Osteoblast (primary cell): ENCODE data around the gene CIAO3. TPM values are rescaled to one million over a fixed set of nuclear protein-coding genes. Genes with fewer than 3 reads are reported as not detected.

Source experiments
- DNase-seq: peaks from one replicate; pipeline ENCODE4 v3.0.0; 2011; ENCODE audit warnings: low spot score, mixed read lengths; ENCODE audit not compliant: insufficient read length; ENCODE audit errors: missing footprints
- H2AFZ ChIP-seq: 2 replicates; pipeline ENCODE4 v1.6.0; 2011; ENCODE audit warnings: mild to moderate bottlenecking, low read length
- H3K27ac ChIP-seq: 2 replicates; pipeline ENCODE4 v1.5.1; 2011; ENCODE audit warnings: mild to moderate bottlenecking, low read depth, low read length, moderate library complexity
- H3K27me3 ChIP-seq: 2 replicates; pipeline ENCODE4 v1.6.0; 2012; ENCODE audit warnings: mild to moderate bottlenecking, control low read depth, inconsistent platforms, low read length, moderate library complexity; ENCODE audit not compliant: insufficient read depth
- H3K36me3 ChIP-seq: 2 replicates; pipeline ENCODE4 v1.5.1; 2011; ENCODE audit warnings: mild to moderate bottlenecking, low read length, control low read depth, moderate library complexity; ENCODE audit not compliant: insufficient read depth
- H3K4me1 ChIP-seq: 2 replicates; pipeline ENCODE4 v1.5.1; 2011; ENCODE audit warnings: mild to moderate bottlenecking, low read length, control low read depth, moderate library complexity; ENCODE audit not compliant: insufficient read depth
- H3K4me2 ChIP-seq: 2 replicates; pipeline ENCODE4 v1.6.0; 2011; ENCODE audit warnings: mild to moderate bottlenecking, low read length; ENCODE audit not compliant: insufficient read depth
- H3K4me3 ChIP-seq: fragments of 200-600 bp; sonication (generic); 3 replicates; pipeline ENCODE4 v1.5.1; 2012; ENCODE audit warnings: mild to moderate bottlenecking, low read length, inconsistent platforms; ENCODE audit not compliant: insufficient read depth
- H3K79me2 ChIP-seq: 2 replicates; pipeline ENCODE4 v1.6.0; 2012; ENCODE audit warnings: mild to moderate bottlenecking, low read length, control low read depth, inconsistent platforms; ENCODE audit not compliant: insufficient read depth
- H3K9me3 ChIP-seq: 2 replicates; pipeline ENCODE4 v1.5.1; 2011; ENCODE audit warnings: low read depth, low read length, control low read depth
- H4K20me1 ChIP-seq: 2 replicates; pipeline ENCODE4 v1.6.0; 2012; ENCODE audit warnings: mild to moderate bottlenecking, low read length, control low read depth; ENCODE audit not compliant: insufficient read depth
- CTCF ChIP-seq: IDR thresholded peaks from 2 replicates; pipeline ENCODE4 v1.5.1; 2011; ENCODE audit warnings: mild to moderate bottlenecking, low read depth, low read length, moderate library complexity; ENCODE audit errors: extremely low read depth
- total RNA-seq: library from RNA; depleted of rRNA; stranded (reverse); fragments of >200 nt; gene quantifications from 2 replicates; pipeline ENCODE4 v1.2.3, GENCODE V29; 2012

CIAO3 gene
- total RNA-seq, 1 donor: 32.2 TPM

DNA sequence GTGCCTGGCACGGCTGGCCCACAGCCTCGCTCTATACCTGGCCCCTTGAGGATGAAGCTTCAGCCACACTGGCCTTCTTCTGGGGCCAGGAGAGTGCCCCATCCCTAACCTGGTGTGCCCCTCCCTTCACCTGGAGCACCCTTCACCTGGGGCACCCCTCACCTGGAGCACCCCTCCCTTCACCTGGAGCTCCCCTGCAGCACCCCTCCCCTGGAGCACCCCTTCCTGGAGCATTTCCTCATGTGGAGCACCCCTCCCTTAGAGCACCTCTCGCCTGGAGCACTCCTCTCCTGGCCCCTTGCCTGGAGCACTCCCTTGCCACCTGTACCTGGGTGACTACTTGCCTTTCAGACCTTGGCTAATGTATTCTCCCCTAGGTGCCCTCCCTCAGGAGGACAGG is 32.8 kb downstream of the CIAO3 start:
- no peaks in the 10 kb centered on the region for H3K9me3 ChIP-seq
- no peaks in the 10 kb centered on the region for H3K36me3 ChIP-seq
- no peak overlapping the region for H3K4me3 ChIP-seq
- no peak for DNase-seq
- H2AFZ ChIP-seq: no peak overlapping the region
- peaks cover 9% of the 10 kb centered on the region for H4K20me1 ChIP-seq
- peaks cover 56% of the 10 kb centered on the region for H3K27me3 ChIP-seq
- H3K27ac ChIP-seq: no peak overlapping the region
- H3K79me2 ChIP-seq: no peaks in the 10 kb centered on the region
- H3K4me1 ChIP-seq: peaks cover 6% of the 10 kb centered on the region
- H3K4me2 ChIP-seq: no peak overlapping the region
- no peak for TF ChIP-seq CTCF

- no peak overlapping the region for H3K4me3 ChIP-seq
- H3K4me1 ChIP-seq: peaks cover 6% of the 10 kb centered on the region
- no peaks in the 10 kb centered on the region for H3K36me3 ChIP-seq
- TF ChIP-seq CTCF: no peak
- H3K9me3 ChIP-seq: no peaks in the 10 kb centered on the region
- H3K27ac ChIP-seq: no peak overlapping the region
- H4K20me1 ChIP-seq: peaks cover 14% of the 10 kb centered on the region
- no peak overlapping the region for H3K4me2 ChIP-seq
- peaks cover 64% of the 10 kb centered on the region for H3K27me3 ChIP-seq
- no peak for DNase-seq
- H2AFZ ChIP-seq: no peak overlapping the region
- H3K79me2 ChIP-seq: no peaks in the 10 kb centered on the region
These were observed 33.7 kb downstream of the CIAO3 start for GRCh38 chr16:707062-707538.

- no peak for TF ChIP-seq CTCF
- H2AFZ ChIP-seq: no peak overlapping the region
- peaks cover 14% of the 10 kb centered on the region for H4K20me1 ChIP-seq
- H3K4me3 ChIP-seq: no peak overlapping the region
- no peaks in the 10 kb centered on the region for H3K79me2 ChIP-seq
- H3K4me2 ChIP-seq: no peak overlapping the region
- no peaks in the 10 kb centered on the region for H3K9me3 ChIP-seq
- no peaks in the 10 kb centered on the region for H3K36me3 ChIP-seq
- peaks cover 70% of the 10 kb centered on the region for H3K27me3 ChIP-seq
- no peak overlapping the region for H3K27ac ChIP-seq
- H3K4me1 ChIP-seq: peaks cover 6% of the 10 kb centered on the region
- DNase-seq: no peak
These were observed 34.4 kb downstream of the CIAO3 start for GRCh38 chr16:706189-707061.

- Histone ChIP-seq H3K4me1 (peaks cover 6% of the 10 kb centered on the region), H3K27me3 (peaks cover 74% of the 10 kb centered on the region), H3K4me3 (no peak within 1 kb of the TSS), H3K36me3 (no peaks in the 10 kb centered on the region), H2AFZ (no peak within 1 kb of the TSS), H3K79me2 (no peaks in the 10 kb centered on the region), H3K4me2 (no peak within 1 kb of the TSS), H4K20me1 (peaks cover 18% of the 10 kb centered on the region), H3K27ac (no peak within 1 kb of the TSS), H3K9me3 (no peaks in the 10 kb centered on the region)
- DNase-seq: no peak
- TF ChIP-seq CTCF: no peak
These were observed 35.2 kb downstream of the CIAO3 start, which contains the start of gene FBXL16 for GRCh38 chr16:705431-706188. FBXL16 (minus strand) TSS chr16:705801; CDS start chr16:697405, 8,396 bp downstream.
